Stomach (tissue), 9 donors: ENCODE results near the gene RPL10. TPM values are rescaled to one million over a fixed set of nuclear protein-coding genes. Genes with fewer than 3 reads are reported as not detected.

Source experiments
- DNase-seq, 2 donors: peaks; one replicate each; pipeline versions ENCODE4 v3.0.0 to v3.0.0-alpha.2; 2013 to 2019
- H3K27ac ChIP-seq, 5 donors: fragments of 200-600 bp in 4 of 5; sonication (generic) in 4 of 5; one replicate each; pipeline ENCODE4 v1.5.1; 2013 to 2019; ENCODE audit warnings: mild to moderate bottlenecking in 1 of 5, moderate library complexity in 1 of 5
- H3K27me3 ChIP-seq, 3 donors: fragments of 200-600 bp; sonication (generic); one replicate each; pipeline ENCODE4 v1.5.1; 2017 to 2019; ENCODE audit warnings: mixed run types in 1 of 3
- H3K36me3 ChIP-seq, 4 donors: fragments of 200-600 bp; sonication (generic); 1 replicate in 3 of 4; 2 replicates in 1 of 4; pipeline ENCODE4 v1.5.1; 2016 to 2019
- H3K4me1 ChIP-seq, 4 donors: fragments of 200-600 bp; sonication (generic); one replicate each; pipeline ENCODE4 v1.5.1; 2016 to 2019
- H3K4me3 ChIP-seq, 4 donors: fragments of 200-600 bp; sonication (generic) in 3 of 4; one replicate each; pipeline ENCODE4 v1.5.1; 2016 to 2019; ENCODE audit warnings: mild to moderate bottlenecking in 1 of 4
- H3K9me3 ChIP-seq, 4 donors: fragments of 200-600 bp; sonication (generic); one replicate each; pipeline ENCODE4 v1.5.1; 2016 to 2019
- CTCF ChIP-seq, 7 experiments: fragments of 450-650 bp in 4 of 7; fragments of 200-600 bp in 3 of 7; sonication (generic) in 3 of 7; IDR thresholded peaks; one replicate each; pipeline ENCODE4 v1.5.1; 2016 to 2019; ENCODE audit warnings: antibody characterized with exemption in 7 of 7, control low read depth in 2 of 7, mild to moderate bottlenecking in 1 of 7
- EP300 ChIP-seq: sonication (generic); formaldehyde crosslinking; IDR thresholded peaks from one replicate; pipeline ENCODE4 v1.6.1; 2017; ENCODE audit warnings: antibody characterized with exemption
- POLR2A ChIP-seq, 4 donors: fragments of 450-650 bp; IDR thresholded peaks; one replicate each; pipeline ENCODE4 v1.6.1; 2016; ENCODE audit warnings: antibody characterized with exemption in 4 of 4, control low read depth in 2 of 4, mild to moderate bottlenecking in 1 of 4, moderate library complexity in 1 of 4
- POLR2AphosphoS5 ChIP-seq, 3 donors: sonication (generic); formaldehyde crosslinking; IDR thresholded peaks; one replicate each; pipeline ENCODE4 v1.6.1; 2016; ENCODE audit warnings: antibody characterized with exemption in 3 of 3
- WGBS, 5 donors: extraction: QIAGEN DNeasy Blood & Tissue Kit in 3 of 5; methylation state at CpG; one replicate each; pipeline versions ENCODE4 v1.1.5 to v1.1.7; 2013 to 2018; 5-methylcytosine and 5-hydroxymethylcytosine counted together
- intact Hi-C: fragments of 100-400 bp; cut with DNase I; formaldehyde crosslinking; loops from one replicate; pipeline ENCODE4 v1.15.1; 2023; ENCODE audit warnings: low total_unique reads
- polyA plus RNA-seq, 3 donors: library from polyadenylated mRNA; stranded (reverse); fragments of 200-250 nt; gene quantifications; one replicate each; pipeline ENCODE4 v1.2.3, GENCODE V29; 2013
- total RNA-seq, 5 donors: library from RNA; depleted of rRNA; stranded (reverse); fragments of >200 nt; gene quantifications; one replicate each; pipeline versions ENCODE4 v1.1.0 to v1.2.3, GENCODE V29; 2014 to 2016
- donor health status: healthy with polysubstance abuse.
- donor health status: Bipolar disorder and iron deficiency.
- donor health status: healthy.

Gene RPL10
- total and polyA plus RNA-seq, 8 donors: 783 to 8,616 (median 2,882) TPM

- TF ChIP-seq POLR2A (IDR thresholded peaks at IDR 0.05): no peak
- no peak for TF ChIP-seq CTCF (IDR thresholded peaks at IDR 0.05)
- TF ChIP-seq EP300: no peak
- TF ChIP-seq POLR2AphosphoS5 (IDR thresholded peaks at IDR 0.05): no peak
- peaks cover 0 to 66% (median 36%) of the 10 kb centered on the region in 4 donors for H3K4me1 ChIP-seq
- no peaks in the 10 kb centered on the region for H3K9me3 ChIP-seq
- peaks cover 23 to 49% (median 39%) of the 10 kb centered on the region in 4 donors for H3K36me3 ChIP-seq
- peak overlapping the region; percentile 66 to 98 (median 90) for H3K27ac ChIP-seq
- DNase-seq: peak; percentile 61 to 88
- WGBS, 5 donors: 18 to 56% (median 33%) methylated on average over 3 to 16 of the region's 16 CpGs
- no peaks in the 10 kb centered on the region for H3K27me3 ChIP-seq
- H3K4me3 ChIP-seq: peak overlapping the region; percentile 59 to 85 (median 70)
- intact Hi-C loops: no loop called here
Measured at GRCh38 chrX:154368630-154369448, 29.3 kb upstream of the RPL10 start.

- peak; percentile 11 for TF ChIP-seq EP300
- peak; percentile 27 to 47 (median 30) for TF ChIP-seq POLR2AphosphoS5 (IDR thresholded peaks at IDR 0.05)
- no peak for TF ChIP-seq CTCF (IDR thresholded peaks at IDR 0.05)
- Histone ChIP-seq H3K4me3 (peak overlapping the region; percentile 59 to 85 (median 70)), H3K9me3 (no peaks in the 10 kb centered on the region), H3K27ac (peak overlapping the region; percentile 66 to 98 (median 90)), H3K27me3 (no peaks in the 10 kb centered on the region), H3K36me3 (peaks cover 19 to 40% (median 31%) of the 10 kb centered on the region in 4 donors), H3K4me1 (peaks cover 2 to 73% (median 41%) of the 10 kb centered on the region in 4 donors)
- intact Hi-C loops: no loop called here
- DNase-seq: peak in 1 of 2 donors; percentile 94
- 20 to 63% (median 48%) methylated on average over 6 to 13 of the region's 13 CpGs for WGBS, 5 donors
Measured at GRCh38 chrX:154369449-154370299, 28.5 kb upstream of the RPL10 start.

DNA sequence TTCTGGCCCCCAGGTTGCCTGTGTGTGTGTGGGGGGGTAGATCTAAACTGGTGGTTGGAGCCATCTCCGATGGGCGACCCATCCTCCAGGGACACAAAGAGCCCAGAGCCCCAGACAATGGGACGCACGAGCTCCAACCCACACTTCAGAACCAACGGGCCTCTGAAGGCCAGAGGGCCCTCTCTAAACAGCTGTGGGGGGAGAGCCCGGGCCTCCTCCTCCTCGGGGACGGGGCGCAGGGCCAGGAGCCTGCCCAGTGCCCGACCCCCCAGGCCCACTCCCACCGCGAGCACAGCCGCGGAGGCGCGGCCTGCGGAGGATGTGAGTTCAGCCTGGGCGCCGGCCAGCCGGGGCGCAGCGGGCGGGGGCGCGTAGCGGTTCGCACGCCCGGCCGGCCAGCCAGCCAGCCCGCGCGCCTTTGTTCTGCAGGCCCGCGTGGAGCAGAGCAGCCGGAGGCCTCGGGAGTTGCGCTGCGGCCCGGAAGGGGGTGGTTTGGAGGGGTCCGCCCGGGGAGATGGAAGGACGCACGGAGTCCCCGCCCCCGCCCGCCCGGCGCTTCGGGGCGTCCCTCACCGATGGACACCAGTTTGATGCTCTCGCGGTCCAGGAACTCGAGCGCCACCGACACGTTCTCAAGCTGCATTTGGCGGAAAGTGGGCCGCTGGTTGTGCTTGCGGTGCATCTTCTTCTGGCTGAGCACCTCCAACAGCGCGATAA, 27.7 kb upstream of the RPL10 start:
- peaks cover 4 to 81% (median 43%) of the 10 kb centered on the region in 4 donors for H3K4me1 ChIP-seq
- intact Hi-C loops: no loop called here
- WGBS, 5 donors: 2 to 35% (median 22%) methylated on average over 5 to 61 of the region's 63 CpGs

More for the DNA sequence above, 27.7 kb upstream of the RPL10 start:
- TF ChIP-seq CTCF (IDR thresholded peaks at IDR 0.05) (no peak), POLR2A (IDR thresholded peaks at IDR 0.05) (no peak), EP300 (no peak), POLR2AphosphoS5 (IDR thresholded peaks at IDR 0.05) (no peak)
- Histone ChIP-seq H3K4me3 (peak overlapping the region; percentile 59 to 85 (median 70)), H3K27ac (peak overlapping the region; percentile 44 to 98 (median 90)), H3K27me3 (no peaks in the 10 kb centered on the region), H3K9me3 (no peaks in the 10 kb centered on the region), H3K36me3 (peaks cover 19 to 33% (median 23%) of the 10 kb centered on the region in 4 donors)
- DNase-seq: peak in 1 of 2 donors; percentile 61
